HG03457 (cell line): ENCODE measurements around the gene C17orf67.

Source experiments
- ATAC-seq: cut with Tn5 transposase; IDR thresholded peaks from one replicate; pipeline ENCODE4 v1.9.1; 2021; ENCODE audit warnings: moderate number of reproducible peaks; ENCODE audit not compliant: unreplicated experiment

Gene C17orf67

DNA sequence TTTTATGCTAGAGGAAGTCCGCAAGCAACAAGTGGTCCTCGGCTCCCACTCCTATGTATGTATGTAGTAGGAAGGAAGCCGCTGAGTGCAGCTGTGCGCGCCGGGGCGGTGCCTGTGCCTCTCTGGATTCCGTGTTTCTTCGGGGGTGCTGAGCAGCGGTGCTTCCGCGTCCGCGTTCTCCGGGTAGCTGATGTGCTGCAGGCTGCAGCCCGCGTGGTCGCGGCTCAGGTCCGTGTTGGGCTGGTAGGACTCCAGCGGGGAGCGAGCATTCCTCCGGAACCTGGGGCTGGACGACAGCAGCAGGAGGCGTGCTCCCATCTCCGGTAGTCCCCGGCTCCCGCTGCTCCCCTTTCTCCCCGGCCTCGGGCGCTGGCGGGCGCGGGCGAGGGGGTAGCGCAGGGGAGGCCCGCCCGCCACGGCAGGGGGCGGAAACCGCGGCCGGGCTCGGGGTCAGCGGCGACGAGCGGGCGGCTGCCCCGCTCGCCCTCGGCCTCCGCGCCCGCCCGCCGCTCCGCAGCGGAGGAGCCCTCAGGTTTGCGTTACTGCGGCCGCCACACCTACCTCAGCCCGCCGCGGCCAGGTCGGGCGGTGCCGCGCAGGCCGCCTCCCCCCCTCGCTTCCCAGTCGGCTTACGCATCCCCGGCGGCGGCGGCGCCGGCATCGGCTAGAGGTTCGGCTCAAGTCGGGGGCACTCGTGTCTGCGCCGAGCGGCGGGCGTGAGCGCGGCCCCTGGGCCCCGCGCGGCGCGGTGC, 487 bp downstream of the C17orf67 start:
- ATAC-seq, result peak; percentile 31

DNA sequence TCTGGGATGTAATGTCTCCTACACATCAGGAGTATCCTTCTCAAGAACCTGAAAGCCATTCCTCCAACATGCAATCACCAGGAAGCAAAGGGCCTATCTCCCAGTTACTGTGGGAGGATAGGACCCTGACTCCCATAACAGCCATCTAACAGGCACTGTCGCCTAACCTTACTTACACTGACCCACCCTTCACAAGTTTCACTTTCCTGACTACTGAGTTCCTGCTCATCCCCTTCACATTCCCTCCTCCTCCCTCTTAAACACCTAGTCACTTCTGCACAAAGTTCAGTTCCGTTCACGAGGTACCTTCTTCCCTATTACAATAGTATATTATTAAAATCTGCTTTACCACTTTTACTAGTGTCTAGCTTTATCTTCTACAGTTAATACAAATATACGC, 1.3 kb downstream of the C17orf67 start:
- no peak for ATAC-seq

DNA sequence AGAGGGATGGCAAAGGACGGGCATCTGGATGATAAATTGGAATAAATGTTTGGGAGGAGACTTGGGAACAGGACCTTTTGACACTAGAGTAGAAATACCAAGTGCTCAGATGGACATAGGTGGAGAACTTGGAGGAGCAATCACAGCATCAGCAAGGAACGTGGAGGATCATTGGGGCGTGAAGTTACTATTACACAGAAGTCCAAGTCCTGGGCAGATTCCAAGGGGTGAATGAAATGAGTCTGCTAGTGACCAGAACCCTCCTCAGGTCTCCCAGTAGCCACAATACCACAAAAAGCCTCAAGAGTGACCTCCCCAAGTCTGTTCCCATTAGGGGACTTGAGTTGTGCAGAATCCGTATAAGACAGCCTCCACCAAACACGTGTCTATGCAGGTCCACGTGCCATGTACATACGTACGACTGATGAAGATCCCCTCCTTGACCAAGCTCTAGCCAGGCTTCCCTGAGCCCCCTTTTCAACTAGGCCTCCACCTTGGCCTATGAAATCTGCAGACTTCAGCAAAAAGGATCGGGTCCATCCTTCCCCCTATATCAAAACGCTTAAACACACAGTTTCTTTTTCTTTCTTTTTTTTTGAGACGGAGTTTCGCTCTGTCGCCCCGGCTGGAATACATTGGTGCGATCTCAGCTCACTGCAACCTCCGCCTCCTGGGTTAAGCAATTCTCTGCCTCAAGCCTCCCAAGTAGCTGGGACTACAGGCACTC, 2.2 kb downstream of the C17orf67 start:
- no peak for ATAC-seq

DNA sequence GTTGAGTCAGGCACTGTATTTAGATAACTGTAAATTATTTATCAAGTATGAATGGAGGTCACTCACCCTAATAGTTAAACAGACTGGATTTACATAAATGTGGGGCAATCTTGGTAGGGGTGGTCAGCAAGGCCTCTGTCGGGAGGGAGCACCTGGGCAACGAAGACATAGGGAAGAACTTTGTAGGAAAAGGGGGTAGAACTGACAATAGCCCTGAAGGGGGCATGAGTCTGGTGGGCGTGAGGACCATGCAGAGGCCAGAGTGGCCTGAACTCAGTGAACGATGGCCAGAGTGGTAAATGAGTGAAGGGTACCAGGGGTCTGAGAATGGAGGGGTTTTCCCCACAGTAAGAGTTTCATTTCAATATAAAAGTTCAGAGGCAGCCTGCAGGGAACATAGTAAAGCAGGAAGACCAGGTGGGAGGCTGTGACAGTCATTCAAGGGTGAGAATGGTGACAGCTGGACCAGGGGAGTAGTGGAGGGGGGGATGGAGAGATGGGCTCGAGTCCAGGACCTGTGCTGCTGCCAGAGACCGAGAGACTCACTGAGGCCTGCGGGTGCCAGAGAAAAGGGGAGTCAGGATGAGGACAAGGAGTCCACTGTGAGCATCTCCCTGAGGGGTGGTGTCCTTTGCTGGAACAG, 2.9 kb downstream of the C17orf67 start:
- ATAC-seq, result no peak

DNA sequence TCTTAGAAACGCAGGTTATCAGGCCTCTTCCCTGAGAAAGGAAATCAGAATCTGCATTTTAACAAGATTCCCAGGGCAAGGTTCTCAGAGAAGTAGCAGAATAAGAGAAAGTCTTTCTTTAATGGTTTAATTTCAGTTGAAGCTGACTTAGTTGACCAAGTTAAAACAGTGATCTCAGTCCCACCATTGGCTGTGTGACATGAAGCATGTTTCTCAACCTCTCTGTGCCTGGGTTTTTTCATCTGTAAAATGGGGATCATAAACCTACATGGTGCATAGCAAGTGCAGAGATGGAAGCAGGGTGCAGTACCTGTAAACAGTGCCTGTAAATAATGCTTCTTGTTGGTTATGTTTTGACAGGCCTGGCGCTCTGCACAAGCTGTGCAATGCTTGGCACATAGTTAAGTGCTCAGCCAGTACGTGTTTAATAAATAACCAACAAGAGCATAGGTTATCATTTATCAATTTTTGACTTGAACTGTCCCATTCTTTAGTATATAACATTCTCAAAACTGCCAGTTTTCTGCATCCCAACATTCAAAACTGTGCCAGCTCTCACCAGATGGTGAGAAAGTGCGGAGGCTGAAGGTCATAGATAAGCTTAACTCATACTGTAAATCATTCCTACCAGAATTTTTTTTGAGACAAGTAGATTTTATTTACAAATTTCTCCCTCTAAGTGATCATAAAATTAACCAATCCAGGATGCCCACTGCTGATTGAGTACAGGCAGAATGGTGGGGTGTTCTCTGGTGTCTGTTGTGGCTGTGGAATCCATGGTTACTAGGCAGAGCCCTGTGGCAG, 6.9 kb downstream of the C17orf67 start:
- ATAC-seq, result no peak

DNA sequence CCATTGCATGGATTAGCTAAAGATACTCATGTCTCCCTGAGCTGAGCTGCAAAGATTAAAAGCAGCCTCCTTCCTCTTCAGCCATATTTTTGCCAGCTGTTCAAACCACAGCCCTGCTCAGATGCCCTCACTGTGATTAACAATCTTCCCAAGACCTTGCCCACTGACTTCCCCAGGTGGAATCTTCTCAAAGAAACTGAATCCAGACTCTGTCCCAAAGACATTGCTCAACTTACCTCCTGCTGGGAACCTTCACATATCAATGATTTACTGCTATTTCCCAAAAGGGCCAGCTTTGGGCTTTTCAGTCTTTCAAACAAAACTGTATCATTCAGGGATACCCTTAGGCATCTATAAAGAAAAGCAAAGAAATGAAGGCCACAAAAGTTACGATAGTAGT, 9.2 kb downstream of the C17orf67 start:
- no peak for ATAC-seq

DNA sequence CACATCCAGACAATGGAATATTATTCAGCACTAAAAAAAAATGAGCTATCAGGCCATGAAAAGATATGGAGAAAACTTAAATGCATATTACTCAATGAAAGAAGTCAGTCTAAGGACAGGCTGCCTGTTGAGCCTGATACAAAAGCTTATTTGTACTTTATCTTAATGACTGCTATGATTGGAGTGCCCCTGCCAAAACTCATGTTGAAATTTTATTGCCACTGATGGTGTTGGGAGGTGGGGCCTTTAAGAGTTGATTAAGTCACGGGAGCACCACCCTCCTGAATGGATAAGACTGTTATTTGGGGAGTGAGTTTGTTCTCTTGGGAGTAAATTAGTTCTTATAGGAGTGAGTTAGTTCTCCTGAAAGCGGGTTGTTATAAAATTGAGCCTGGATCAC, 9.9 kb downstream of the C17orf67 start:
- ATAC-seq, result no peak

DNA sequence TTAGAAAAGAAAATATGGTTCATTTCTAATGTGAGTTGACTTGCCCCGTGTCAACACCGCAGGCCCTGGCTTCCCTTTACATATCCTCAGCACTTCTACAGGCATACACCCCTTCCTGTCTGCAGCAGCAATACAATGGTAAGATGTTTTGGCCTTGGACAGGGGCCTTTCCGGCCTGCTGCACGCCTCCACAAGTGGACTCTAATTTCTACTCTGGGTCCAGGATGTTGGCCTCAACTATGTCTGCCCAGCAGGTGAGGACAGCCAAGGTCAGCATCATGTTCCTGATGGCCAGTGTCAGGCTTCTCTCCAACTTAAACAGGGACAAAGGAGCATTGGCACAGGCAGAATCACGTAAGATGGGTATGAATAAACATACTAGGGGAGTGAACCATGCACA, 11.0 kb downstream of the C17orf67 start:
- ATAC-seq, result no peak

DNA sequence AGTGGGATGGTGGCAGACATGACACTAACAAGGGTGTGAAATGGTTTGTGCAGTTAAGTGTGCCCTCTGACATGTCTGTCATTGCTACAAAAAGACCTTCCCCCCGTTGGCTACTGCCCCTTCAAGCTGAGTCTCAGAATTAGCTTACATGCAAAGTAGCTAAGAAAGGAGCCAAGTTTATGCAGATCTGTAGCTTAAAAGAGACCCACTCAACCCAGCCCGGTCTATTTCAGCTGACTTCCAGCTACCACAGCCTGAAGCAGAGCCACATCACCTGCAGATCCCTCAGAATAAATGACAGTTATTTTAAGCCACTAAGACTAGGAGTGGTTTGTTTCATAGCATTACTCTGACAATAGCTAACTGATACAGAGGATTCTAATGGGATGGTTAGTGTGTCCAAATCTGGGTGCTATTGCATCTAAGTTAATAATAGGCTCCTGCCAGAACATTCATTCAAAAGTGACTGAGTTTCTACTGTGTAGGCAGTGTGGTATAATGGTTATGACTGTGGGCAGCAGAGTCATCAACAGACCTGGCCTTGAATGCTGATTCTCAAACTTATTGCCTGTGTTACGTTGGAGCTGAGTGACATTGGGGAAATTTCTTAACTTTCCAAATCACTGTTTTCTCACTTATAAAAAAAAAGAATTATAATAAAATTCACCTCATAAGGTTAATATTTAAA, 11.7 kb downstream of the C17orf67 start:
- no peak for ATAC-seq

DNA sequence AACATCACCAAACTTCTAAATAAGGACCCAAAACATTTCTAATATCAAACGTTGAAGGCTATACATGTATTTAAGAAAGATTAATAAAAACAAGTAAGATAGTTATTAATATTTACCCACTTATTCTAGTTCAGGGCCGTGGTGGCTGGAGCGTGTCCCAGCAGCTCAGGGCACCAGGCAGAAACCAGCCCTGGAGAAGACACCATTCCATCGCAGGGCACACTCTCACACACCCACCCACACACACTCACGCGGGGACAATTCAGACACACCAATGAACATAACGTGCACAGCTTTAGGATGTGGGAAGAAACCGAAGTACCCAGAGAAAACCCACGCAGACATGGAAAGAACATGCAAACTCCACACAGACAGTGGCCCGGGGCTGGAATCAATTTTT, 13.5 kb downstream of the C17orf67 start:
- no peak for ATAC-seq

DNA sequence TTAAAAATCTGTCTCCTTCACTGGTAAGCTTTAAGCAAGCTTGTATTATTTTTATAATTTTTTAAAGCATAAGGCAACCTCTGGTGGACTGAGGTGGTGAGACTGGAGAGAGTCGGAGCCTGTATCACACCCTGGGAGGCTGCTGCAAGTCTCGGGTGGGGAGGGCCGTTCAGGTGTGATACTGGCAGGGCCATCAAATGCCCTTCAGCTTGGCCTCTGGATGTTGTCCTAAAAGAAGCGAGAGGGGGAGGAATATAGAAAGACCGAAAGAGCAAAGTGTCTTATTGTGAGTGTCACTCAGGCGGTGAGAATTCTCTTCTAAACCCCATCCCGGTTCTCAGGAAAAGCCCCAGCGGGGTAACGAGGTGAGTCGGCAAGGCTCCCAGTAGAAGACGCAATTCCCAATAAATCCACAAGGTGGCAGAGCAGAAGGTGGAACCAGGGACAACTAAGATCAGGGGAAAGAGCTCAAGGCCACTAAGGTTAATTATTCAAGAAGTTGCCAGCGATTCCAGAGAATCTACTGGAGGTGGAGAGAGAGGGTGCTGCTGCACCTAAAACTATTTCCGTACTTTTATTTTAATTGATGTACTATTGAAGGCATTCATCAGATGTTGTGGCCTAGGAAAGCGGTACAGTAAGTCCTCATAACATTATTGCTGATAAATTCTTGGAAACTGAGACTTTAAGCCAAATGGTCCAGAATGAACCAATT, 14.1 kb downstream of the C17orf67 start:
- ATAC-seq, result peak; percentile 62

DNA sequence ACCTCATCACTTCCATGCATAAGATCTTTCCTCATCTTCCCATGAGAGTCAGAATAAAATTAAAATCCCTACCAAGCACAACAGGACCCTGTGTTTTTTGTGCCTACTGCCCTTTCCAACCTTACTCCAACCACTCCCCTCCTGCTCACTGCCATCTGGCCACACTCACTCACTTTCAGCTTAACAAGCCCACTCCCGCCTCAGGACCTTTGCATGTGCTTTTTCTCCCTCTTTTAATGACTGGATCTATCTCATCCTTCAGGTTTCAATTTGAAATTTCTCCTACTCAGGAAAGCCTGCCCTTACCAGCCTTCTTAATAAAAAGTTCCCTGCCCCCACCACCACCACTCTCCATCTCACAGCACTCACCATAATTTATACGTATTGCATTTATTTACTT, 14.7 kb downstream of the C17orf67 start:
- no peak for ATAC-seq

DNA sequence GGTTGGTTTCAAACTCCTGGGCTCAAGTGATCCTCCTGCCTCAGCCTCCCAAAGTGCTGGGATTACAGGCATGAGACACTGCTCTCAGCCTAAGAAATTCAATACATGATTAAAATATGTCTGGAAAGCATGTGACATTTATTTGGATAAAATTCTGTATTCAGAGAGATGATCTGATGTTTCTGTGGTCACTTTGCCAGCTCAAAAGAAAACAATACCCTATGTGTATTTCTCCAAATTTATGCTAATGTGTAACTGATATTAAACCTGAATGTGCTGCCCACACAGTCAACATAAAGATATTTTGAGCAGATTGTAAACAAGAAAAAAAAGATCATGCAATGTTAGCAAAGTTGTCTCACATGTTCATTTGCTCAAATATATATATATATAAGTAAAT, 16.7 kb downstream of the C17orf67 start:
- no peak for ATAC-seq

DNA sequence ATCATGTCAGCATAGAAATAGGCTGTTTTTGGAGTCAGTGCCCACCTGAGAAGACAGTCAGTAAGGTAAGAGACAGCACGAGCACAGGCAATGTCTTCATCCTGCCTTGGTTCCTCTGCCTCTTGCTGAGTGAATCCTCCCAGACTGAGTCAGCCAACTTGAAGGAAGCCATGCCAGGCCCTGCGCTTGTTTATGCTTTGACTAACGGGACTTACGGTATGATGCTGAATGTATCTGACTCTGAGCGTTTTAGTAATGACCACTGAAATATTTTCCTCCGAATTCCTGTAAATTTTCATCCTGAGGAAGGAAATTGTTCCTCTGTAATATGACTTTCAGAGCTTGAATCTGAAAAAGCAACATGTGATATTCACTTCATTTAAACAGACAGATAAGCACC, 18.0 kb downstream of the C17orf67 start:
- ATAC-seq, result no peak

DNA sequence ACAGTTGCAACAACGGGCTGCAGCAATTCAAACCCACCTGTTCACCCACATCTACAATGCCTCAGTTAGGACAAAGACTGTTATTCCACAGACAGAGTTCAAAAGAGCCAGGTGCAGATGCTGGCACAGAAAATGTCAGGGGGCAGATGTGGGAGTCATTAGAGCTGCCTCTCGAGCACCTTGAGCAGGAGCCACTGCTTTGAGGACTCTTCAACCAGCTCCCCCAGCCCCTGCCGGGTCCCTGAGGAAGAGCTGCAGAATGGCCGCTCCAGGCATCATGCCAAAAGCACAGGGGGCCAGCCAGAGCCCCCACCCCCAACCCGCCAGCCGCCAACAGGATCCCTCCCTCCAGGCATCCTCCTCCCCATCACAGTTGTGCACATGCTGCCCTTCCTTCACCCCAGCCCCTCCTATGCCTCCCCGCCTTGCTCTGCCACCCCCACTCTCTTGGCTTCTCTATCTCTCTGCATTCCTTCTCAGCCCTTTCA, 20.8 kb downstream of the C17orf67 start:
- no peak for ATAC-seq

DNA sequence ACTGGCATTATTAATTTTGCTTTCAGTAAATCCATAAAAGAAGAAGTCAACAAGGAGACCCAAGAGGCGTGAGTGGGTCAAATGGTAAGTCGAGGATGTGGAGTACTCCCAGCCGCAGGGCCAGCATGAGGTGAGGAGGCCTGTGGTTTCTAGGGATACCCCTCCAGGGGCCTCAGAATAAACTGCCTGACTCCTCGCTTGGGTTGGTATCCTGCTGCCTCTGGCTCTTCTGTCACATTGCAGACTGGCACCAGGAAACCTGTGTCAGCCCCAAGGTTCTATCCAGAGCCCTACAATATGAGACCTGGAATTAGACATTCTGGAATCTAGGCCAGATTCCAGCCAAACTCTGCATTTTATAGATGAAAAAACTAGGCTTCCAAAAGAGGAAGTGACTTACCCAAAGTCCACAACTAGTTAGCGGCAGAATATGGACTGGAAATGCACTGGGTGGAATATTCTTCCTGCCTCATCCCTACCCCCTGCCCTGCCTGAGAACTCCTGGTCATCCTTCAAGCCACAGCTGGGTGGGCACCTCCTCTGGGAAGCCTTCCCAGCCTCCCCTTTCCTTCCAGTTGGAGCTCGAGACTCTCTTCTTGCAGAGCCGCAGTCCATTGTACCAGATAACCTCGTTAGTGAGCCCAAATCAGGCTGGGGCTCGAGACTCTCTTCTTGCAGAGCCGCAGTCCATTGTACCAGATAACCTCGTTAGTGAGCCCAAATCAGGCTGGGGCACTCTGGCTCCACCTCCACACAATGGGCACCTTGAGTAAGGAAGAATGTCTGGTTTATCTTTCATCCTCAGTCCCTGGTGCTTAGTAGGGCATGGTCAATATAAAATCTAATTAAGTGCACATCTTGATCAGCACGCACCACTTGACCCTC, 22.6 kb downstream of the C17orf67 start:
- ATAC-seq, result no peak

DNA sequence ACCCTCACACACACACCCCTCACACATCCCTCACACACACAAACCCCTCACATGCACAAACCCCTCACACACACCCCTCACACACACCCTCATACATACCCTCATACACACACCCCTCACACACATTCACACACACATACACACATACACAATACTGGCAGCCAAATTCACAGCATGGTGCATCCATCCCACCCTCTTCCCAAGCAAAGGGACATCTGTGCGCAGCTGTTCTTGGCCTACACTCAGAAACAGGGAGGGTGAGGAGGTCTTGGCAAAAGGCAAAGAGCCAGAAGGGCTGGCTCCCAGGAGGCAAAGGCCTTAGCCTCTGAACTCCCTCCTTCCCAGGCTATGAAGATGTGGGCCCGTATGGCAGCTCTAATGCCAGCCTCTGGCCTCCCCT, 23.4 kb downstream of the C17orf67 start:
- ATAC-seq, result no peak

DNA sequence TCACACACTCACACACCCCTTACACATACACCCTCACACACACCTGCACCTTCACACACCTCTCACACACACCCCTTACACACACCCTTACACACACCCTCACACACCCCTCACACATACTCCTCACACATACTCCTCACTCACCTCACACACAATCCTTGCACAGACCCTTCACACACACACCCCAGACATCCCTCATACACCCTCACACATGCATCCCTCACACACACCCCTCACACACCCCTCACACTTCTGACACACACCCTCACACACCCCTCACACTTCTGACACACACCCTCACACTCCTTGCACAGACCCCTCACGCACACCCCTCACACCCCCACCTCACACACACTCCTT, 23.9 kb downstream of the C17orf67 start:
- no peak for ATAC-seq
